GM12801 (cell line): ENCODE results near the gene SLC34A1.

Experiments used
- CTCF ChIP-seq: IDR thresholded peaks from one replicate; pipeline ENCODE4 v1.5.1; 2011; ENCODE audit warnings: control low read depth; ENCODE audit not compliant: insufficient read length; ENCODE audit errors: extremely low read depth

Gene SLC34A1

DNA sequence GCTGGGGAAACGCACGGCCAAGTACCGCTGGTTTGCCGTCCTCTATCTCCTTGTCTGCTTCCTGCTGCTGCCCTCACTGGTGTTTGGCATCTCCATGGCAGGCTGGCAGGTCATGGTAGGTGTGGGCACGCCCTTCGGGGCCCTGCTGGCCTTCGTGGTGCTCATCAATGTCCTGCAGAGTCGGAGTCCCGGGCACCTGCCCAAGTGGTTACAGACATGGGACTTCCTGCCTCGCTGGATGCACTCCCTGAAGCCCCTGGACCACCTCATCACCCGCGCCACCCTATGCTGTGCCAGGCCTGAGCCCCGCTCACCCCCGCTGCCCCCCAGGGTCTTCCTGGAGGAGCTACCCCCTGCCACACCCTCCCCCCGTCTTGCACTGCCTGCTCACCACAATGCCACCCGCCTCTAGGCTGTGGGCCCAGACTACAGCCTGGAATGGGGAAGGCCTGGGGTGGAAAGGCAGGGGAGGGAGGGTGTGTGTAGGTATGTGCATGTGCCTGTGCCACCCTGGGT, 13.7 kb downstream of the SLC34A1 start:
- TF ChIP-seq CTCF = no peak

DNA sequence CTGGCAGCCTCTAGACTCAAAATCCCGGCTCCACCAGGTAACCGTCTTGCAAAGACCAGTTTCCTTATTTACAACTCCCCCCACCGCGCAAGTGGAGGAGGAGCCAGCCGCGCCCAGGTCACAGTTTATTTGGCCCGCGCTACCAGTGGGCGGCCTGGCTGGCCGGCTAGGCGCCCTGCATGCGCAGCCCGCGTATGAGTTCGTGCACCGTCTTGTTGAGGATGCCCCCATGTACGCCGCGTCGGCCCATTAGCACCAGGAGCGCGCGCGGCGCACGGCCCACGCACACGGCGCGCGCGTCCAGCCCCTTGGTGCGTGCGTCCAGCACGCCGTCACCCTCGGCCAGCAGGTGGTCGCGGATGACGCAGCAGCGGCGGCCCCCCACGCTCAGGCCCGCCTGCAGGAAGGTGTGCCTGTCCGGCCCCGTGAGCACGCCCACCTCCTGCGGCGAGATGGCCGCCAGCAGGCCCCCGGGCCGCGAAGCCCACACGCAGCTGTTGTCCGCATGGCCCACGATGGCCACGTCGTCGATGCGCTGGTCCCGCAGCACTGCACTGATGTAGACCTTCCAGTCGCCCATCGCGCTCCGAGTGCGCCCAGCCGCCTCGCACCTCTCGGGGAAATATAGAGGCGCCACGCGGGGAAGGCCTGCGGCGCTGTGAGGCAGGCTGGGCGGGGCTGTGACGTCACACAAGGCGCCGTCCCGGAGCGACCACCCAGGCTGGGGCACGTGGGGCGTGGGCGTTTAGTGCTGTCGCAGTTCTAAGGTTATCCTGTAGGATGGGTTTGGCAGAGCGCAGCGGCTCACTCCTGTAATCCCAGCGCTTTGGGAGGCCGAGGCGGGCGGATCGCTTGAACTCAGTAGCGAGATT, 16.0 kb downstream of the SLC34A1 start, which contains the start of gene PFN3:
Gene PFN3 (minus strand): TSS at position 665 of the 872 bp plus-strand sequence. CDS start 85 bp downstream, at position 580.
- no peak for TF ChIP-seq CTCF

- TF ChIP-seq CTCF = no peak
These were observed 18.2 kb downstream of the SLC34A1 start for GRCh38 chr5:177402271-177403043.

- no peak for TF ChIP-seq CTCF
These were observed 19.0 kb downstream of the SLC34A1 start for GRCh38 chr5:177403102-177403791.

DNA sequence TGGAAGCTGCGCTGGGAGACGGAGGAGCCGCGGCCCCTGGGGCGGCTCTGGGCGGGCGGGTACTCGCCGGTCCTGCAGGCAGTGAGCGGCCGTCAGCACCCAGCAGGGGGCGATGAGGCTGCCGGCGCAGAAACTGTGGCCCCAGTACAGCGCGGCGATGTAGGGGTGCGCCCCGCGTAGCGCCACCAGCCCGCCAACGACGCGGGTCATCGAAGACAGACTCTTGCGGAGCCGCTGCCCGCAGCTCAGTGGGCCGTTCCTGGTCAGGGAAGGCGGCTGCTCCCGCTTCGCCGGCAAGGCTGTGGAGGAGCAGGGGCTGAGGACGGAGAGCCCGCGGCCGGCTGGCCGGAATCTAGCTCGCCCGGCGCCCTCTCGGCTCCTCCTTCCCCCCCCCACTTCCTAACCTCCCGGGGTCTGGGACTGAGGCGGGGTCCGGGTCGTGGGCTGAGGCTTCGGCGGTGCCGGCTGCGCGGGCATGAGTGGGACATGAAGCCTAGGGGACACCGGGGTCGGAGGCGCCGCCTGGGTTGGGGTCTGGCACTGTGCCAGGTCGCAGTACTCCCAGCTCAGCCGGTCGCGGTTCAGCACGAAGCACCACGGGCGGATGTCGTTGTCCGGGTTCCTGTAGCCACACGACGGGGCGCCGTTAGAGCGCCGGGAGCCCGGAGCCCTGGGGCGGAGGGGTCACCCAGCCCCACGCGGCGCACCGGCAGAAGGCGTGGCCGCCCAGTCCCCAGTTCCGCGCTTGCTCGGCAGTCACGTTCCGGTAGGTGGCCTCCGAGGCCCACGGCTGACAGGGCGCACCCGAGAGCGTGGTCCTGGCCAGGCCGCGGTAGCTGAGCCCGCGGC, 19.8 kb downstream of the SLC34A1 start:
- TF ChIP-seq CTCF = no peak

GRCh38 chr5:177404641-177405179, 20.5 kb downstream of the SLC34A1 start:
- TF ChIP-seq CTCF = no peak
